Gastroesophageal sphincter (tissue), 3 donors: Measurements from ENCODE around the gene ADGRG3.

Experiments
- CTCF ChIP-seq, 4 experiments: fragments of 200-600 bp in 2 of 4; fragments of 450-650 bp in 2 of 4; sonication (generic) in 1 of 4; IDR thresholded peaks; one replicate each; pipeline ENCODE4 v1.5.1; 2017 to 2019; ENCODE audit warnings: antibody characterized with exemption in 4 of 4, mild to moderate bottlenecking in 2 of 4, moderate library complexity in 2 of 4
- EP300 ChIP-seq: sonication (generic); formaldehyde crosslinking; IDR thresholded peaks from one replicate; pipeline ENCODE4 v1.6.1; 2017; ENCODE audit warnings: antibody characterized with exemption, mild to moderate bottlenecking
- POLR2A ChIP-seq, 2 donors: fragments of 450-650 bp; IDR thresholded peaks; one replicate each; pipeline ENCODE4 v1.6.1; 2017; ENCODE audit warnings: antibody characterized with exemption in 2 of 2, mild to moderate bottlenecking in 2 of 2, moderate library complexity in 1 of 2
- POLR2AphosphoS5 ChIP-seq: sonication (generic); formaldehyde crosslinking; IDR thresholded peaks from one replicate; pipeline ENCODE4 v1.6.1; 2017; ENCODE audit warnings: antibody characterized with exemption

GRCh38 chr16:57624806-57625500 lies 43.2 kb upstream of the ADGRG3 start:
- TF ChIP-seq CTCF (IDR thresholded peaks at IDR 0.05) (no peak), POLR2A (IDR thresholded peaks at IDR 0.05) (no peak), EP300 (no peak), POLR2AphosphoS5 (no peak)
